ENCODE results near the gene L3MBTL1. TPM values are rescaled to one million over a fixed set of nuclear protein-coding genes. Genes with fewer than 3 reads are reported as not detected.
A peak's percentile ranks its signal among the peaks of the same experiment; 100 is the strongest.

The L3MBTL1 gene
- polyA plus RNA-seq, 3 donors: 0.31 to 9.0 (median 0.36) TPM

DNA sequence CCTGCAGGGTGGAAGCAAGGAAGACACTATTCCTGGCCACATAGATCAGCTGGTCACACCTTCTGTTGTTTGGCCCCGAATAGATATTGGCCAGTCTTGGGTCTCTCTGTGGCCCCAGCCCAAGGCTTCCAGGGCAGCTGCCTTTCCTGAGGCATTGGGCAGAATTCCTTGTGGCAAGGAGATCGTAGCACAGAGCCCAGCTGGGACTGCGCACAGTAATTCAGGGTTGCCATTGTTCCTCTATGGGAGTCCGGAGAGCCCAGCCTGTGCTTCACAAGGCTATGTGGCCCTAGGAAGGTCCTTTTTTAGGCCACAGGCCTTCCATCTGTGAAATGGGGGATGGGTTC is 58.2 kb downstream of the L3MBTL1 start:
- intact Hi-C loops (cut with micrococcal nuclease): no loop called here
- DNase-seq: no peak
- Mint-ChIP-seq H3K36me3 (no peaks in the 10 kb centered on the region), H3K4me1 (peaks cover 6% of the 10 kb centered on the region), H3K27ac (no peak overlapping the region), H3K4me3 (no peak overlapping the region), H3K27me3 (ENCODE audit: low read depth in 3 of 3) (no peaks in the 10 kb centered on the region), H3K9me3 (peaks cover 0 to 2% (median 0%) of the 10 kb centered on the region in 7 donors)
- TF ChIP-seq, protein P1, sequence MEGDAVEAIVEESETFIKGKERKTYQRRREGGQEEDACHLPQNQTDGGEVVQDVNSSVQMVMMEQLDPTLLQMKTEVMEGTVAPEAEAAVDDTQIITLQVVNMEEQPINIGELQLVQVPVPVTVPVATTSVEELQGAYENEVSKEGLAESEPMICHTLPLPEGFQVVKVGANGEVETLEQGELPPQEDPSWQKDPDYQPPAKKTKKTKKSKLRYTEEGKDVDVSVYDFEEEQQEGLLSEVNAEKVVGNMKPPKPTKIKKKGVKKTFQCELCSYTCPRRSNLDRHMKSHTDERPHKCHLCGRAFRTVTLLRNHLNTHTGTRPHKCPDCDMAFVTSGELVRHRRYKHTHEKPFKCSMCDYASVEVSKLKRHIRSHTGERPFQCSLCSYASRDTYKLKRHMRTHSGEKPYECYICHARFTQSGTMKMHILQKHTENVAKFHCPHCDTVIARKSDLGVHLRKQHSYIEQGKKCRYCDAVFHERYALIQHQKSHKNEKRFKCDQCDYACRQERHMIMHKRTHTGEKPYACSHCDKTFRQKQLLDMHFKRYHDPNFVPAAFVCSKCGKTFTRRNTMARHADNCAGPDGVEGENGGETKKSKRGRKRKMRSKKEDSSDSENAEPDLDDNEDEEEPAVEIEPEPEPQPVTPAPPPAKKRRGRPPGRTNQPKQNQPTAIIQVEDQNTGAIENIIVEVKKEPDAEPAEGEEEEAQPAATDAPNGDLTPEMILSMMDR (IDR thresholded peaks at IDR 0.05): no peak
- H3K4me3 ChIP-seq (replicated peaks in 1 of 3; ENCODE audit: low read depth in 2 of 3, low read length in 3 of 3): no peak overlapping the region
- no peak overlapping the region for H3K27ac ChIP-seq (ENCODE audit: low read depth in 1 of 2, low read length in 2 of 2)
- H3K9ac ChIP-seq (ENCODE audit: insufficient read depth, low read length, poor library complexity, severe bottlenecking): no peak overlapping the region
- H3K79me2 ChIP-seq (ENCODE audit: insufficient read depth, low read length): no peaks in the 10 kb centered on the region
- H3K9me3 ChIP-seq (replicated peaks in 1 of 2; ENCODE audit: control insufficient read depth in 1 of 2, insufficient read depth in 1 of 2, low read length in 2 of 2): no peaks in the 10 kb centered on the region
- no peaks in the 10 kb centered on the region for H3K27me3 ChIP-seq (ENCODE audit: control insufficient read depth in 2 of 2, insufficient read depth in 2 of 2, low read length in 2 of 2)
- no peaks in the 10 kb centered on the region for H3K4me1 ChIP-seq (ENCODE audit: control insufficient read depth in 1 of 2, insufficient read depth in 2 of 2, low read length in 2 of 2)
- no peak overlapping the region for H2AFZ ChIP-seq (ENCODE audit: insufficient read depth, low read depth, low read length, poor library complexity, severe bottlenecking)
- no peaks in the 10 kb centered on the region for H3K36me3 ChIP-seq (replicated peaks in 1 of 2; ENCODE audit: control insufficient read depth in 1 of 2, insufficient read depth in 2 of 2, low read length in 2 of 2)
- H4K20me1 ChIP-seq (ENCODE audit: insufficient read depth, low read length): no peaks in the 10 kb centered on the region
- WGBS (ENCODE audit: insufficient coverage): 96% methylated on average over 3 of the region's 4 CpGs
- H3K4me2 ChIP-seq (replicated peaks; ENCODE audit: extremely low read depth, low read length, poor library complexity, severe bottlenecking): no peak overlapping the region

DNA sequence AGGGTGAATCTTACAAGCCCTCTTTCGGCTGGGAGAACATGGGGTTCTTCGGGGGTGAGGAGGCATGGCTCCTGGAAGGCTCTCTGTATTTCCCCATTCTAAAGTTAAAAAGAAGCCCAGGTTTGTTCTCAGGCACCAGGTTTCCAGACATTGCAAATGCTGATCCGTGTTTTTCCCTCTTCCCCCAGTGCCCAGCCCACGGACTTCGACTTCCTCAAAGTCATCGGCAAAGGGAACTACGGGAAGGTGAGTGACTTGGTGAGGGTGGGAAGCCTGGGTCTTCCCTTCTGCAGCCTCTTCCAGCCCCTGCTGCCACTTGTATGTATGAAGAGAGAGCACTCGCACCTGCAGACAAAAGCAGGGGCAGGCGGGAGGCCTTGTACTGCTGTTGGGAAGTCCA is 60.0 kb downstream of the L3MBTL1 start:
- intact Hi-C loops (cut with micrococcal nuclease): no loop called here
- H3K4me1 ChIP-seq (ENCODE audit: control insufficient read depth in 1 of 2, insufficient read depth in 2 of 2, low read length in 2 of 2): no peaks in the 10 kb centered on the region
- no peak overlapping the region for H3K9ac ChIP-seq (ENCODE audit: insufficient read depth, low read length, poor library complexity, severe bottlenecking)
- H4K20me1 ChIP-seq (ENCODE audit: insufficient read depth, low read length): no peaks in the 10 kb centered on the region
- no peak overlapping the region for H2AFZ ChIP-seq (ENCODE audit: insufficient read depth, low read depth, low read length, poor library complexity, severe bottlenecking)
- no peaks in the 10 kb centered on the region for H3K9me3 ChIP-seq (replicated peaks in 1 of 2; ENCODE audit: control insufficient read depth in 1 of 2, insufficient read depth in 1 of 2, low read length in 2 of 2)
- no peaks in the 10 kb centered on the region for H3K27me3 ChIP-seq (ENCODE audit: control insufficient read depth in 2 of 2, insufficient read depth in 2 of 2, low read length in 2 of 2)
- Mint-ChIP-seq H3K9me3 (no peaks in the 10 kb centered on the region), H3K36me3 (no peaks in the 10 kb centered on the region), H3K4me1 (peaks cover 6% of the 10 kb centered on the region), H3K27me3 (ENCODE audit: low read depth in 3 of 3) (peaks cover 0 to 1% (median 1%) of the 10 kb centered on the region in 3 donors), H3K27ac (no peak overlapping the region), H3K4me3 (no peak overlapping the region)
- H3K36me3 ChIP-seq (replicated peaks in 1 of 2; ENCODE audit: control insufficient read depth in 1 of 2, insufficient read depth in 2 of 2, low read length in 2 of 2): no peaks in the 10 kb centered on the region
- no peak overlapping the region for H3K27ac ChIP-seq (ENCODE audit: low read depth in 1 of 2, low read length in 2 of 2)
- H3K4me3 ChIP-seq (replicated peaks in 1 of 3; ENCODE audit: low read depth in 2 of 3, low read length in 3 of 3): no peak overlapping the region
- no peaks in the 10 kb centered on the region for H3K79me2 ChIP-seq (ENCODE audit: insufficient read depth, low read length)
- DNase-seq: peak in 1 of 3 donors; percentile 23
- TF ChIP-seq, protein P1 (IDR thresholded peaks at IDR 0.05): no peak
- H3K4me2 ChIP-seq (replicated peaks; ENCODE audit: extremely low read depth, low read length, poor library complexity, severe bottlenecking): no peak overlapping the region
- WGBS (ENCODE audit: insufficient coverage): 100% methylated on average over 2 of the region's 9 CpGs
